WERI-Rb-1 (cell line): ENCODE measurements around the gene HLA-DRB1.
"Not testable (repeated sequence)": the region's sequence is repeated elsewhere in the genome, so short reads cannot be mapped to it uniquely, and the experiment has no call there.

ENCODE experiments used
- DNase-seq: peaks from one replicate; pipeline ENCODE4 v3.0.0-alpha.2; 2020
- H3K27ac ChIP-seq: fragments of 250-450 bp; sonication (Bioruptor Pico); 2 replicates; pipeline ENCODE4 v1.5.1; 2020; ENCODE audit warnings: mild to moderate bottlenecking, moderate library complexity
- H3K27me3 ChIP-seq: fragments of 250-450 bp; sonication (Bioruptor Pico); 2 replicates; pipeline ENCODE4 v1.5.1; 2021; ENCODE audit warnings: mild to moderate bottlenecking, low read depth, moderate library complexity; ENCODE audit not compliant: insufficient read depth, severe bottlenecking
- H3K36me3 ChIP-seq: fragments of 250-450 bp; sonication (Bioruptor Pico); 2 replicates; pipeline ENCODE4 v1.5.1; 2020; ENCODE audit warnings: mild to moderate bottlenecking, moderate library complexity
- H3K4me3 ChIP-seq: 2 replicates; pipeline ENCODE4 v1.5.1; 2011; ENCODE audit warnings: low read depth, mild to moderate bottlenecking, control low read depth, low read length
- H3K9me3 ChIP-seq: fragments of 250-450 bp; sonication (Bioruptor Pico); 2 replicates; pipeline ENCODE4 v1.5.1; 2021; ENCODE audit warnings: mild to moderate bottlenecking, moderate library complexity; ENCODE audit not compliant: severe bottlenecking
- TF ChIP-seq, protein P1 (sequence below): IDR thresholded peaks from 2 replicates; pipeline ENCODE4 v1.5.1; 2011; ENCODE audit warnings: low read depth, mild to moderate bottlenecking, control low read depth, inconsistent platforms, low read length

HLA-DRB1 gene

DNA sequence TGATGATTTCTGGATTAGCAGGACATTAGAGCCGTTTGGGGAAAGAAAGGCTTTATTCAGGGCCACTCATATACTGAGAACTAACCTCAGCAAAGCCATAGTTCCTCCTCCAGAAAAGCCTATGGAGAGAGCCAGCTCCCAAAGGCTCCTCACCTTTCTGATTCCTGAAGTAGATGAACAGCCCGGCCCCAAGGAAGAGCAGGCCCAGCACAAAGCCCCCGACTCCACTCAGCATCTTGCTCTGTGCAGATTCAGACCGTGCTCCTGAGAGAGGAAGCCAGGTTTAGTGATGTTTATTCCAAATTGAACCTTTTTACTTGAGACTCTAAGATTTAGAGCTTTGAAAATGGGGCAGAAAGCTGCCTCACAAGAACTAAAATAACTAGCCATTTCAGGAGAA is 9.1 kb downstream of the HLA-DRB1 start:
- Histone ChIP-seq H3K27ac (no peak overlapping the region), H3K9me3 (no peaks in the 10 kb centered on the region), H3K27me3 (peaks cover 22% of the 10 kb centered on the region), H3K4me3 (no peak overlapping the region), H3K36me3 (no peaks in the 10 kb centered on the region)
- TF ChIP-seq, protein P1, sequence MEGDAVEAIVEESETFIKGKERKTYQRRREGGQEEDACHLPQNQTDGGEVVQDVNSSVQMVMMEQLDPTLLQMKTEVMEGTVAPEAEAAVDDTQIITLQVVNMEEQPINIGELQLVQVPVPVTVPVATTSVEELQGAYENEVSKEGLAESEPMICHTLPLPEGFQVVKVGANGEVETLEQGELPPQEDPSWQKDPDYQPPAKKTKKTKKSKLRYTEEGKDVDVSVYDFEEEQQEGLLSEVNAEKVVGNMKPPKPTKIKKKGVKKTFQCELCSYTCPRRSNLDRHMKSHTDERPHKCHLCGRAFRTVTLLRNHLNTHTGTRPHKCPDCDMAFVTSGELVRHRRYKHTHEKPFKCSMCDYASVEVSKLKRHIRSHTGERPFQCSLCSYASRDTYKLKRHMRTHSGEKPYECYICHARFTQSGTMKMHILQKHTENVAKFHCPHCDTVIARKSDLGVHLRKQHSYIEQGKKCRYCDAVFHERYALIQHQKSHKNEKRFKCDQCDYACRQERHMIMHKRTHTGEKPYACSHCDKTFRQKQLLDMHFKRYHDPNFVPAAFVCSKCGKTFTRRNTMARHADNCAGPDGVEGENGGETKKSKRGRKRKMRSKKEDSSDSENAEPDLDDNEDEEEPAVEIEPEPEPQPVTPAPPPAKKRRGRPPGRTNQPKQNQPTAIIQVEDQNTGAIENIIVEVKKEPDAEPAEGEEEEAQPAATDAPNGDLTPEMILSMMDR, result no peak
- DNase-seq, result no peak

DNA sequence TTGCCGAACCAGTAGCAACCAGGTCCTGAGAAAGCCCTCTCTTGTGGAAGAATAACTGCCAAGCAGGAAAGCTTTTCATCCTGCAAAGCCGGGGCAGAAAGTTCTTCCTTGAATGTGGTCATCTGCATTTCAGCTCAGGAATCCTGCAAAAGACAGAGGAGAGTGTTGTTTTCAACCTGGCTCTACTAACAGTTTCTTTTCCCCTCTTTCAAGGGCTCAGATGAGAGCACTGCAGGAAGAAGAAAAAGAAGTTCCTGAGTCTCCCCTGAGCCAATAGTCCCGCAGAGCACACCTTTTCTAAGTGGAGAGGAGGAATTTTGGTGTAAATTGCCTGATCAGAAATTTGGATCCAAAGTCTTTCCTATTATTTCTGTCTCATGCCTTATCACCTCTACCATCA is 10.7 kb downstream of the HLA-DRB1 start:
- H3K27me3 ChIP-seq, result peaks cover 9% of the 10 kb centered on the region
- TF ChIP-seq, protein P1, result no peak
- H3K9me3 ChIP-seq, result no peaks in the 10 kb centered on the region
- H3K36me3 ChIP-seq, result no peaks in the 10 kb centered on the region
- no peak for DNase-seq
- no peak overlapping the region for H3K4me3 ChIP-seq
- H3K27ac ChIP-seq, result no peak overlapping the region

DNA sequence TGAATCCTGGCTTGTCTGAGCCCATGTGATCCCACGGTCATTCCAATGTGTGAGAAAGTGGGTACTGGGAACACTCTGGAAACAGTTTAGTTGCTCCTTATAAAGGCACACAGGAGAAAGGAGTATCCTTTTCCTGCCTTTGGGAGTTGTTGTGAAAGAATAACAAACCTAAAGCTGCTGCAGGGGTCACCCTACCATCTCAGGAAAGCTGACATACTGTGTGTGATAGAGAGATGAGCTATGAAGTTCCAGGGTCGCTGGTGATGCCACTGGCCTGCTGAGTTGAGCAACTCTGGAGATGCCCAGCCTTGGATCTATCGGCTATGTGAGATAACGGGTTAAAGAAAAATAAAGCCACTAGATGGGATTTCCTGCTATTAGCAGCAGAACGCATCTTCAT is 12.2 kb downstream of the HLA-DRB1 start:
- not testable (repeated sequence) for H3K36me3 ChIP-seq, H3K9me3 ChIP-seq, H3K27me3 ChIP-seq, H3K4me3 ChIP-seq, DNase-seq, H3K27ac ChIP-seq

DNA sequence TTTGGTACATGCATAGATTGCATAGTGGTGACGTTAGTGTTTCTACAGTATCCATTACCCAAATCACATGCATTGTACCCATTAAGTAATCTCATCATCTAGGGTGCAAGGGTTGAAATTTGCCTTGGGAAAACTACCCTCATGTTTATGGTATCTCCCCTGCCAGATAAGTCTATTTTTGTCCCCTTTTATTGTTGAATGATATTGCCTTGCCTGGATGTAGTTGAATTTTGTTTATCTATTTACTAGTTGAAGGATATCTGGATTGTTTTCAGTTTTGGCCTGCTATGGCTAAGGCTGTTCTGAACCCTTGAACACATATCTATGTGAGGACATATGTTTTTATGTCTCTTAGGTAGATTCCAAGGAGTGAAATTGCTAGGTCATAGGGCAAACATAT is 13.4 kb downstream of the HLA-DRB1 start:
- H3K27ac ChIP-seq, result no peak overlapping the region
- DNase-seq, result no peak
- peaks cover 3% of the 10 kb centered on the region for H3K27me3 ChIP-seq
- no peak overlapping the region for H3K4me3 ChIP-seq
- TF ChIP-seq, protein P1, result no peak
- H3K36me3 ChIP-seq, result no peaks in the 10 kb centered on the region
- H3K9me3 ChIP-seq, result no peaks in the 10 kb centered on the region

DNA sequence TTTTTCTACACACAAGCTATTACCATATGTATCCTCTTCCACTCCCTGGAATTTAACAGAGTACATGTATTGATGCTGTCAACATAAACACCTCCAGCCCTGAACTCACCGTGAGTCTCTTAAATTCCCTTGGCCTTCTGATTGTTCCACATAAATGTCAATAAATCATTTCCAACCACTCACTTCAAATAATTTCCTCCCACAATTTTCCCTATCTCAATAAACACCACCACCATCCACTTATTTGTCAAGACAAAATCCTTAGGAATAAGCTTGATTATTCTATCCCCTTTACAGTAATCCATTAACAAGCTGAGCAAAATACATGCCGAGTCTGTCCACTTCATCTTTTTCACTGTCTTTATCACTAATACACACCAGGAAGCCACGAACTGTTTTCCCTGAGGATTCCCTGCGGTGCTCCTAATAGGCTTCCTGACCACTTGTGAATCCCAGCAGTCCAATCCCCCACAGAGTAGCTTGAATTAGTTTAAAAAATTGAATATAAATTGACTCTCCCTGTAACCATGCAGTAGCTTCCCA is 19.2 kb downstream of the HLA-DRB1 start:
- peaks cover 8% of the 10 kb centered on the region for H3K9me3 ChIP-seq
- H3K36me3 ChIP-seq, result no peaks in the 10 kb centered on the region
- H3K27me3 ChIP-seq, result peaks cover 6% of the 10 kb centered on the region
- TF ChIP-seq, protein P1, result no peak
- DNase-seq, result no peak
- no peak overlapping the region for H3K27ac ChIP-seq
- H3K4me3 ChIP-seq, result no peak overlapping the region

DNA sequence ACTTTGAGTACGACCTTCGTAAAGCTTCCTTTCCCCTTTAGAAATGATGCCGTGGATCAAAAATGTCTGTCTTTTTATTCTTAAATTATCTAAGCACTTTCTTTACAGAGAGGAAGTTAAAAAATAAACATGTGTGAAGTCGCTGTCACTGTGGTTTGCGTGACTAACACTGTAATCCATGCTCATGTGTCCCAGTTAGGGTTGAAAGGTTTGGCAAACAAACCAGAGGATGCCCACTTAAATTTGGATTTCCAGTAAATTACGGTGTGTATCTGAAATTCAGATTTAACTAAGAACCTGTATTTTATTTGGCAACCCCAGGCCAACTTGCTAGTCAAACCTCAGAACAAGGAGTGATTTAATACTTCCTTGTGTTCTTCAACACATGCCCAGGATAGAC is 21.1 kb downstream of the HLA-DRB1 start:
- Histone ChIP-seq H3K27me3 (peaks cover 5% of the 10 kb centered on the region), H3K27ac (no peak overlapping the region), H3K9me3 (peaks cover 9% of the 10 kb centered on the region), H3K4me3 (no peak overlapping the region), H3K36me3 (no peaks in the 10 kb centered on the region)
- DNase-seq, result no peak
- TF ChIP-seq, protein P1, result no peak
